NK-92 (cell line): Measurements from ENCODE around the gene TAB2.
"Not testable (repeated sequence)": the region's sequence is repeated elsewhere in the genome, so short reads cannot be mapped to it uniquely, and the experiment has no call there.

Experiments used
- DNase-seq: peaks from one replicate; lab custom pipeline; 2025; ENCODE audit not compliant: unreplicated experiment; lab: John Stamatoyannopoulos, UW

TAB2 gene

DNA sequence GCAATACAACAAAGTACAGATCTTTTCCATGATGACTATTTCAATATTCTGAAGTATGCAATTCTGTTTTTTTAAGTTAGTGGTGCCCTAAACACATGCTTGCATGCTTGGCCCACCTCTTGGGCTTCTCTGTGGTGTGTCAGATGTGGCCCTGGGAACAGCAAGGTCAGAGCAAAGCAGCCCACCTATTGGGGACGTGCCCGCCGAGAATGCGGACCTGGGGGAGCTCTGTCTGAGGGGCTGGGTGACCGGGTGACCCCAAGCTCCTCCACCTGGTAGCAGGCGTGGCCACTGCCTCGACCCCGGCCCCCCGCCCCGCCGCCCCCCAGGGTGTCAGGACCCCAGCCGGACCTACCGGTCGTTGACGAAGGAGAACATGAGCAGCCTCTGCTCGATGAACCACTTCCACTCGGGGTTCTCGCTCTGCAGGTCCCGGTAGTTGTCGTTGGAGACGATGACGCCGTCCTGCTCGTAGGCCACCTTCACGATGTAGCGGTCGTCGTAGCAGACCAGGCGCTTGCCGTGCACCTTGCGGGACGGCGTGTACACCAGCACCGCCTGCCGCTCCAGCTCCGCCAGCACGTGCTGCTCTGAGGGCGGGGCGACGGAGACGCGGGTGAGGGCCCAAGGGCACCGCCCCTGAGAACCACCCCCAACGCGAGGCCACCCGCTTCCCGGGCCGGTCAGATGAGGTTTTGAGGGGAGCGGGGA is 139.0 kb downstream of the TAB2 start:
- DNase-seq = no peak

- no peak for DNase-seq
Measured at GRCh38 chr6:149457316-149457884, 139.9 kb downstream of the TAB2 start.

DNA sequence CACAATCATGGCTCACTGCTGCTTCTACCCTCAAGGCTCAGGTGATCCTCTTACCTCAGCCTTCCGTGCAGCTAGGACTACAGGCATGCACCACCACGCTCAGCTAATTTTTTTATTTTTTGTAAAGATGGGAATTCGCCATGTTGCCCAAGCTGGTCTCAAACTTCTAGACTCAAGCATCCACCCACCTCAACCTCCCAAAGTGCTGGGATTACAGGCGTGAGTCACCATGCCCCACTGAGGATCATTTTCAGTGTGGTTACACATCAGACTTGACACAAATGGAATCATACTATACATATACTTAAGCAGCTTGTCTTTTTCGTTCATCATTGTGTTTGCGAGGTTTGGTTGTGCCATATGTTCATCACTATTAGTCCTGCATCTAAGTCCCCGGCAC is 140.7 kb downstream of the TAB2 start:
- DNase-seq = no peak

GRCh38 chr6:149458806-149459205 is 141.3 kb downstream of the TAB2 start:
- no peak for DNase-seq

GRCh38 chr6:149459761-149460160 is 142.2 kb downstream of the TAB2 start:
- no peak for DNase-seq

DNA sequence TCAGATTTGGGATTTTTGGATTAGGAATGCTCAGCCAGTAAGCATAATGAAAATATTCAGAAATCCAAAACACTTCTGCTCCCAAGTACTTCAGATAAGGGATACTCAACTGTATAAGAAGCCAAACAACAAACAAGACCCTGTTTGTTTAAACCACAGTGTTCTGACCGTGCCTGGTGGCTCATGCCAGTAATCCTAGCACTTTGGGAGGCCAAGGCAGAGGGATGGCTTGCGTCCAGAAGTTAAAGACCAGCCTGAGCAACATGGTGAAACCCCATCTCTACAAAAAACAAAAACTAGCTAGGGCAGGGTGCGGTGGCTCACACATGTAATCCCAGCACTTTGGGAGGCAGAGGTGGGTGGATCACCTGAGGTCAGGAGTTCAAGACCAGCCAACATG is 142.7 kb downstream of the TAB2 start:
- DNase-seq = not testable (repeated sequence)
